ENCODE measurements around the gene SOX18.

DNA sequence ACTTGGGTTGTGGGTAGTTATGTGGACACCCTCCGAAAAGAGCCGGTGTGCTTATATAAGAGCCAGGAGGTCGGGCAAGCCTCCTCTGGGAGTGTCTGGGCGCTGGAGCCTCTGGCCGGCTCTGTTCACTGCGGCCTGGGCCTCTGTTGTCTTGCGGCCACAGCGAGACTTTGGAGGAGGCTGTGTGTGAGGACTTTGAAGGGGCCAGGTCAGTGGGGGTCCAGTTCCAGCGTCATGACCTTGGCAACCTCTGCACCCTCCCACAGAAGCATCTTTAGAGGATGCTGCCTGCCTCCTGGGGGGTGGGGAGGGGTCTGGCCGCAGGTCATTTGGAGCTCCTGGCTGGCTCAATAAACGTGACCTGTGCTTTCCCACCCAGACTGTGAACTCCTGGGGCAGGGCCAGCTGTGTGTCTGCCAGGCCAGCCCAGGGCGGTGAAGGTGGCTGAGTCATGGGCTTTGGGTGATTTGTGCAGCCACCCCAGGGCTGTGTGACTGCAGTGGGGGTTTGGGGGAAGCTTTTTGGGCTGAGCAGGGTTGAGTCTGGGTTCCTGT, 14.8 kb upstream of the SOX18 start:
- TF ChIP-seq ETV5 (CRISPR knock-in tag; IDR thresholded peaks at IDR 0.05; ENCODE audit: borderline replicate concordance) (no peak), EZH2 (conservative IDR thresholded peaks at IDR 0.05; ENCODE audit: low read depth, low read length) (no peak), ZNF138 (CRISPR knock-in tag; IDR thresholded peaks at IDR 0.05; ENCODE audit: low read depth) (0 out of 2 replicates have a peak, but pooled peaks have one; percentile 56), IKZF4 (CRISPR knock-in tag; IDR thresholded peaks at IDR 0.05; ENCODE audit: borderline replicate concordance, low read depth, not compliant biosample characterization) (no peak), EP300 (IDR thresholded peaks at IDR 0.05; ENCODE audit: low read depth in 2 of 2, low read length in 2 of 2) (no peak; a peak in 1 of 4 replicates), EP300 (CRISPR knock-in tag; IDR thresholded peaks at IDR 0.05; ENCODE audit: borderline replicate concordance) (no peak), ZNF274 (CRISPR knock-in tag; IDR thresholded peaks at IDR 0.05) (no peak), POLR2A (IDR thresholded peaks at IDR 0.05; ENCODE audit: insufficient read depth in 1 of 2, low read depth in 2 of 2, low read length in 2 of 2) (no peak; a peak in 1 of 4 replicates), EEA1 (CRISPR knock-in tag; IDR thresholded peaks at IDR 0.05; ENCODE audit: borderline replicate concordance) (no peak)
- TF ChIP-seq, protein P1, sequence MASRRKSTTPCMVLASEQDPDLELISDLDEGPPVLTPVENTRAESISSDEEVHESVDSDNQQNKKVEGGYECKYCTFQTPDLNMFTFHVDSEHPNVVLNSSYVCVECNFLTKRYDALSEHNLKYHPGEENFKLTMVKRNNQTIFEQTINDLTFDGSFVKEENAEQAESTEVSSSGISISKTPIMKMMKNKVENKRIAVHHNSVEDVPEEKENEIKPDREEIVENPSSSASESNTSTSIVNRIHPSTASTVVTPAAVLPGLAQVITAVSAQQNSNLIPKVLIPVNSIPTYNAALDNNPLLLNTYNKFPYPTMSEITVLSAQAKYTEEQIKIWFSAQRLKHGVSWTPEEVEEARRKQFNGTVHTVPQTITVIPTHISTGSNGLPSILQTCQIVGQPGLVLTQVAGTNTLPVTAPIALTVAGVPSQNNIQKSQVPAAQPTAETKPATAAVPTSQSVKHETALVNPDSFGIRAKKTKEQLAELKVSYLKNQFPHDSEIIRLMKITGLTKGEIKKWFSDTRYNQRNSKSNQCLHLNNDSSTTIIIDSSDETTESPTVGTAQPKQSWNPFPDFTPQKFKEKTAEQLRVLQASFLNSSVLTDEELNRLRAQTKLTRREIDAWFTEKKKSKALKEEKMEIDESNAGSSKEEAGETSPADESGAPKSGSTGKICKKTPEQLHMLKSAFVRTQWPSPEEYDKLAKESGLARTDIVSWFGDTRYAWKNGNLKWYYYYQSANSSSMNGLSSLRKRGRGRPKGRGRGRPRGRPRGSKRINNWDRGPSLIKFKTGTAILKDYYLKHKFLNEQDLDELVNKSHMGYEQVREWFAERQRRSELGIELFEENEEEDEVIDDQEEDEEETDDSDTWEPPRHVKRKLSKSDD (CRISPR knock-in tag; IDR thresholded peaks at IDR 0.05; ENCODE audit: low read depth): no peak
- TF ChIP-seq, protein P2, sequence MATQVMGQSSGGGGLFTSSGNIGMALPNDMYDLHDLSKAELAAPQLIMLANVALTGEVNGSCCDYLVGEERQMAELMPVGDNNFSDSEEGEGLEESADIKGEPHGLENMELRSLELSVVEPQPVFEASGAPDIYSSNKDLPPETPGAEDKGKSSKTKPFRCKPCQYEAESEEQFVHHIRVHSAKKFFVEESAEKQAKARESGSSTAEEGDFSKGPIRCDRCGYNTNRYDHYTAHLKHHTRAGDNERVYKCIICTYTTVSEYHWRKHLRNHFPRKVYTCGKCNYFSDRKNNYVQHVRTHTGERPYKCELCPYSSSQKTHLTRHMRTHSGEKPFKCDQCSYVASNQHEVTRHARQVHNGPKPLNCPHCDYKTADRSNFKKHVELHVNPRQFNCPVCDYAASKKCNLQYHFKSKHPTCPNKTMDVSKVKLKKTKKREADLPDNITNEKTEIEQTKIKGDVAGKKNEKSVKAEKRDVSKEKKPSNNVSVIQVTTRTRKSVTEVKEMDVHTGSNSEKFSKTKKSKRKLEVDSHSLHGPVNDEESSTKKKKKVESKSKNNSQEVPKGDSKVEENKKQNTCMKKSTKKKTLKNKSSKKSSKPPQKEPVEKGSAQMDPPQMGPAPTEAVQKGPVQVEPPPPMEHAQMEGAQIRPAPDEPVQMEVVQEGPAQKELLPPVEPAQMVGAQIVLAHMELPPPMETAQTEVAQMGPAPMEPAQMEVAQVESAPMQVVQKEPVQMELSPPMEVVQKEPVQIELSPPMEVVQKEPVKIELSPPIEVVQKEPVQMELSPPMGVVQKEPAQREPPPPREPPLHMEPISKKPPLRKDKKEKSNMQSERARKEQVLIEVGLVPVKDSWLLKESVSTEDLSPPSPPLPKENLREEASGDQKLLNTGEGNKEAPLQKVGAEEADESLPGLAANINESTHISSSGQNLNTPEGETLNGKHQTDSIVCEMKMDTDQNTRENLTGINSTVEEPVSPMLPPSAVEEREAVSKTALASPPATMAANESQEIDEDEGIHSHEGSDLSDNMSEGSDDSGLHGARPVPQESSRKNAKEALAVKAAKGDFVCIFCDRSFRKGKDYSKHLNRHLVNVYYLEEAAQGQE (IDR thresholded peaks at IDR 0.05; ENCODE audit: borderline replicate concordance in 1 of 2, low read depth in 1 of 2, low read length in 2 of 2): no peak
- TF ChIP-seq, protein P3, sequence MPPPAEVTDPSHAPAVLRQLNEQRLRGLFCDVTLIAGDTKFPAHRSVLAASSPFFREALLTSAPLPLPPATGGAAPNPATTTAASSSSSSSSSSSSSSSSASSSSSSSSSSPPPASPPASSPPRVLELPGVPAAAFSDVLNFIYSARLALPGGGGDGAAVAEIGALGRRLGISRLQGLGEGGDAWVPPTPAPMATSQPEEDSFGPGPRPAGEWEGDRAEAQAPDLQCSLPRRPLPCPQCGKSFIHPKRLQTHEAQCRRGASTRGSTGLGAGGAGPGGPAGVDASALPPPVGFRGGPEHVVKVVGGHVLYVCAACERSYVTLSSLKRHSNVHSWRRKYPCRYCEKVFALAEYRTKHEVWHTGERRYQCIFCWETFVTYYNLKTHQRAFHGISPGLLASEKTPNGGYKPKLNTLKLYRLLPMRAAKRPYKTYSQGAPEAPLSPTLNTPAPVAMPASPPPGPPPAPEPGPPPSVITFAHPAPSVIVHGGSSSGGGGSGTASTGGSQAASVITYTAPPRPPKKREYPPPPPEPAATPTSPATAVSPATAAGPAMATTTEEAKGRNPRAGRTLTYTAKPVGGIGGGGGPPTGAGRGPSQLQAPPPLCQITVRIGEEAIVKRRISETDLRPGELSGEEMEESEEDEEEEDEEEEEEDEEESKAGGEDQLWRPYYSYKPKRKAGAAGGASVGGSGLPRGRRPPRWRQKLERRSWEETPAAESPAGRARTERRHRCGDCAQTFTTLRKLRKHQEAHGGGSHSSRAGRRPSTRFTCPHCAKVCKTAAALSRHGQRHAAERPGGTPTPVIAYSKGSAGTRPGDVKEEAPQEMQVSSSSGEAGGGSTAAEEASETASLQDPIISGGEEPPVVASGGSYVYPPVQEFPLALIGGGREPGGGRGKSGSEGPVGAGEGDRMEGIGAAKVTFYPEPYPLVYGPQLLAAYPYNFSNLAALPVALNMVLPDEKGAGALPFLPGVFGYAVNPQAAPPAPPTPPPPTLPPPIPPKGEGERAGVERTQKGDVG (CRISPR knock-in tag; IDR thresholded peaks at IDR 0.05; ENCODE audit: borderline replicate concordance): no peak
- TF ChIP-seq, protein P4, sequence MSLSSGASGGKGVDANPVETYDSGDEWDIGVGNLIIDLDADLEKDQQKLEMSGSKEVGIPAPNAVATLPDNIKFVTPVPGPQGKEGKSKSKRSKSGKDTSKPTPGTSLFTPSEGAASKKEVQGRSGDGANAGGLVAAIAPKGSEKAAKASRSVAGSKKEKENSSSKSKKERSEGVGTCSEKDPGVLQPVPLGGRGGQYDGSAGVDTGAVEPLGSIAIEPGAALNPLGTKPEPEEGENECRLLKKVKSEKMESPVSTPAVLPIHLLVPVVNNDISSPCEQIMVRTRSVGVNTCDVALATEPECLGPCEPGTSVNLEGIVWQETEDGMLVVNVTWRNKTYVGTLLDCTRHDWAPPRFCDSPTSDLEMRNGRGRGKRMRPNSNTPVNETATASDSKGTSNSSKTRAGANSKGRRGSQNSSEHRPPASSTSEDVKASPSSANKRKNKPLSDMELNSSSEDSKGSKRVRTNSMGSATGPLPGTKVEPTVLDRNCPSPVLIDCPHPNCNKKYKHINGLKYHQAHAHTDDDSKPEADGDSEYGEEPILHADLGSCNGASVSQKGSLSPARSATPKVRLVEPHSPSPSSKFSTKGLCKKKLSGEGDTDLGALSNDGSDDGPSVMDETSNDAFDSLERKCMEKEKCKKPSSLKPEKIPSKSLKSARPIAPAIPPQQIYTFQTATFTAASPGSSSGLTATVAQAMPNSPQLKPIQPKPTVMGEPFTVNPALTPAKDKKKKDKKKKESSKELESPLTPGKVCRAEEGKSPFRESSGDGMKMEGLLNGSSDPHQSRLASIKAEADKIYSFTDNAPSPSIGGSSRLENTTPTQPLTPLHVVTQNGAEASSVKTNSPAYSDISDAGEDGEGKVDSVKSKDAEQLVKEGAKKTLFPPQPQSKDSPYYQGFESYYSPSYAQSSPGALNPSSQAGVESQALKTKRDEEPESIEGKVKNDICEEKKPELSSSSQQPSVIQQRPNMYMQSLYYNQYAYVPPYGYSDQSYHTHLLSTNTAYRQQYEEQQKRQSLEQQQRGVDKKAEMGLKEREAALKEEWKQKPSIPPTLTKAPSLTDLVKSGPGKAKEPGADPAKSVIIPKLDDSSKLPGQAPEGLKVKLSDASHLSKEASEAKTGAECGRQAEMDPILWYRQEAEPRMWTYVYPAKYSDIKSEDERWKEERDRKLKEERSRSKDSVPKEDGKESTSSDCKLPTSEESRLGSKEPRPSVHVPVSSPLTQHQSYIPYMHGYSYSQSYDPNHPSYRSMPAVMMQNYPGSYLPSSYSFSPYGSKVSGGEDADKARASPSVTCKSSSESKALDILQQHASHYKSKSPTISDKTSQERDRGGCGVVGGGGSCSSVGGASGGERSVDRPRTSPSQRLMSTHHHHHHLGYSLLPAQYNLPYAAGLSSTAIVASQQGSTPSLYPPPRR (CRISPR knock-in tag; IDR thresholded peaks at IDR 0.05; ENCODE audit: borderline replicate concordance): peak; percentile 46; the same call in 1 of the 2 replicates
- TF ChIP-seq, protein P5, sequence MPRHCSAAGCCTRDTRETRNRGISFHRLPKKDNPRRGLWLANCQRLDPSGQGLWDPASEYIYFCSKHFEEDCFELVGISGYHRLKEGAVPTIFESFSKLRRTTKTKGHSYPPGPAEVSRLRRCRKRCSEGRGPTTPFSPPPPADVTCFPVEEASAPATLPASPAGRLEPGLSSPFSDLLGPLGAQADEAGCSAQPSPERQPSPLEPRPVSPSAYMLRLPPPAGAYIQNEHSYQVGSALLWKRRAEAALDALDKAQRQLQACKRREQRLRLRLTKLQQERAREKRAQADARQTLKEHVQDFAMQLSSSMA (CRISPR knock-in tag; IDR thresholded peaks at IDR 0.05): no peak
- TF ChIP-seq, protein P6, sequence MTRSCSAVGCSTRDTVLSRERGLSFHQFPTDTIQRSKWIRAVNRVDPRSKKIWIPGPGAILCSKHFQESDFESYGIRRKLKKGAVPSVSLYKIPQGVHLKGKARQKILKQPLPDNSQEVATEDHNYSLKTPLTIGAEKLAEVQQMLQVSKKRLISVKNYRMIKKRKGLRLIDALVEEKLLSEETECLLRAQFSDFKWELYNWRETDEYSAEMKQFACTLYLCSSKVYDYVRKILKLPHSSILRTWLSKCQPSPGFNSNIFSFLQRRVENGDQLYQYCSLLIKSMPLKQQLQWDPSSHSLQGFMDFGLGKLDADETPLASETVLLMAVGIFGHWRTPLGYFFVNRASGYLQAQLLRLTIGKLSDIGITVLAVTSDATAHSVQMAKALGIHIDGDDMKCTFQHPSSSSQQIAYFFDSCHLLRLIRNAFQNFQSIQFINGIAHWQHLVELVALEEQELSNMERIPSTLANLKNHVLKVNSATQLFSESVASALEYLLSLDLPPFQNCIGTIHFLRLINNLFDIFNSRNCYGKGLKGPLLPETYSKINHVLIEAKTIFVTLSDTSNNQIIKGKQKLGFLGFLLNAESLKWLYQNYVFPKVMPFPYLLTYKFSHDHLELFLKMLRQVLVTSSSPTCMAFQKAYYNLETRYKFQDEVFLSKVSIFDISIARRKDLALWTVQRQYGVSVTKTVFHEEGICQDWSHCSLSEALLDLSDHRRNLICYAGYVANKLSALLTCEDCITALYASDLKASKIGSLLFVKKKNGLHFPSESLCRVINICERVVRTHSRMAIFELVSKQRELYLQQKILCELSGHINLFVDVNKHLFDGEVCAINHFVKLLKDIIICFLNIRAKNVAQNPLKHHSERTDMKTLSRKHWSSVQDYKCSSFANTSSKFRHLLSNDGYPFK (CRISPR knock-in tag; IDR thresholded peaks at IDR 0.05; ENCODE audit: borderline replicate concordance): no peak

Measured in HepG2 (cell line).